GM23248 (cell line): ENCODE data around the gene ATL1. TPM values are rescaled to one million over a fixed set of nuclear protein-coding genes. Genes with fewer than 3 reads are reported as not detected.

Experiments used
- DNase-seq: peaks from one replicate; pipeline ENCODE4 v3.0.0-alpha.2; 2015
- H2AFZ ChIP-seq: fragments of 200-600 bp; sonication (generic); 2 replicates; pipeline ENCODE4 v1.6.1; 2016; ENCODE audit warnings: antibody characterized with exemption
- H3F3A ChIP-seq: fragments of 200-600 bp; sonication (generic); 2 replicates; pipeline ENCODE4 v1.6.1; 2016; ENCODE audit warnings: mild to moderate bottlenecking, antibody characterized with exemption, mixed run types; ENCODE audit not compliant: insufficient read depth
- H3K27ac ChIP-seq: fragments of 200-600 bp; sonication (generic); 2 replicates; pipeline ENCODE4 v1.5.1; 2016; ENCODE audit warnings: mild to moderate bottlenecking
- H3K27me3 ChIP-seq: fragments of 200-600 bp; sonication (generic); replicated peaks from 2 replicates; pipeline ENCODE4 v1.6.1; 2016; ENCODE audit warnings: mild to moderate bottlenecking; ENCODE audit not compliant: insufficient read depth
- H3K36me3 ChIP-seq: fragments of 200-600 bp; sonication (generic); 2 replicates; pipeline ENCODE4 v1.6.1; 2016; ENCODE audit warnings: low read depth, mild to moderate bottlenecking
- H3K4me1 ChIP-seq: fragments of 200-600 bp; sonication (generic); 2 replicates; pipeline ENCODE4 v1.6.1; 2016; ENCODE audit warnings: mild to moderate bottlenecking; ENCODE audit not compliant: insufficient read depth
- H3K4me2 ChIP-seq: fragments of 200-600 bp; sonication (generic); one replicate; pipeline ENCODE4 v1.6.1; 2016; ENCODE audit warnings: mild to moderate bottlenecking; ENCODE audit not compliant: unreplicated experiment
- H3K4me3 ChIP-seq: fragments of 200-600 bp; sonication (generic); 2 replicates; pipeline ENCODE4 v1.5.1; 2016; ENCODE audit warnings: mild to moderate bottlenecking
- H3K79me2 ChIP-seq: fragments of 200-600 bp; sonication (generic); 2 replicates; pipeline ENCODE4 v1.6.1; 2016; ENCODE audit warnings: mild to moderate bottlenecking; ENCODE audit not compliant: insufficient read depth
- H3K9ac ChIP-seq: fragments of 200-600 bp; sonication (generic); 2 replicates; pipeline ENCODE4 v1.6.1; 2016; ENCODE audit warnings: mild to moderate bottlenecking
- H3K9me2 ChIP-seq: fragments of 200-600 bp; sonication (generic); 2 replicates; pipeline ENCODE4 v1.6.1; 2016; ENCODE audit warnings: mixed run types, mild to moderate bottlenecking, moderate library complexity; ENCODE audit not compliant: insufficient read depth
- H3K9me3 ChIP-seq: fragments of 200-600 bp; sonication (generic); one replicate; pipeline ENCODE4 v1.6.1; 2017; ENCODE audit warnings: low read depth
- H4K20me1 ChIP-seq: fragments of 200-600 bp; sonication (generic); 2 replicates; pipeline ENCODE4 v1.6.0; 2016; ENCODE audit not compliant: insufficient read depth
- EZH2 ChIP-seq: fragments of 200-600 bp; sonication (generic); IDR thresholded peaks from 2 replicates; pipeline ENCODE4 v1.6.1; 2018; ENCODE audit warnings: antibody characterized with exemption, mild to moderate bottlenecking; ENCODE audit not compliant: insufficient read depth, poor library complexity, severe bottlenecking
- EZH2phosphoT487 ChIP-seq: fragments of 200-600 bp; sonication (generic); IDR thresholded peaks from 2 replicates; pipeline ENCODE4 v1.6.1; 2018; ENCODE audit warnings: antibody characterized with exemption, moderate library complexity, mild to moderate bottlenecking, low read depth; ENCODE audit not compliant: insufficient read depth
- WGBS, 2 experiments: methylation state at CpG; one replicate each; pipeline ENCODE4 v1.1.6; 2015 to 2017; ENCODE audit warnings: low lambda C conversion rate in 2 of 2, low coverage in 1 of 2; ENCODE audit errors: missing lambda C conversion rate in 2 of 2; 5-methylcytosine and 5-hydroxymethylcytosine counted together
- in situ Hi-C: fragments of 300-500 bp; cut with MboI; formaldehyde crosslinking; loops from 2 replicates; pipeline ENCODE4 v1.15.0; 2020
- polyA plus RNA-seq: library from polyadenylated mRNA; unstranded; fragments of >200 nt; fragmentation: Nextera tagmentation; extraction: Ambion mirVana; gene quantifications from 2 replicates; pipeline ENCODE4 v1.2.1, GENCODE V29; 2016
- total RNA-seq: library from RNA; depleted of rRNA; stranded (reverse); fragments of >200 nt; shearing (Covaris generic); gene quantifications from 2 replicates; pipeline ENCODE4 v1.2.3, GENCODE V29; 2014

ATL1 gene
- total and polyA plus RNA-seq, 2 experiments from 2014 or later = 10.8 to 11.4 TPM

- Histone ChIP-seq H3K9me3 (no peaks in the 10 kb centered on the region), H3K27ac (peak overlapping the region; percentile 86), H4K20me1 (0 out of 2 replicates have a peak, but pooled peaks cover 7% of the 10 kb centered on the region), H3K79me2 (peaks cover 64% of the 10 kb centered on the region), H3F3A (peaks cover 40% of the 10 kb centered on the region), H3K27me3 (no peaks in the 10 kb centered on the region), H2AFZ (peak overlapping the region; percentile 86; the same call in 1 of the 2 replicates), H3K4me2 (peak overlapping the region; percentile 97), H3K9ac (peak overlapping the region; percentile 97), H3K4me1 (peaks cover 39% of the 10 kb centered on the region), H3K4me3 (peak overlapping the region; percentile 94), H3K36me3 (0 out of 2 replicates have a peak, but pooled peaks cover 3% of the 10 kb centered on the region), H3K9me2 (no peaks in the 10 kb centered on the region)
- in situ Hi-C loops = loop anchor here (10.0 to 25.0 kb wide), 2 partner anchors 206 to 669 kb away; partner anchors contain the start of gene NEMF
- TF ChIP-seq EZH2phosphoT487 = no peak
- no peak for TF ChIP-seq EZH2
- DNase-seq = peak; percentile 31
- WGBS, 2 experiments = 1 to 2% methylated on average over 8 of the region's 8 CpGs
Observed at GRCh38 chr14:50530794-50531365, 29.1 kb upstream of the ATL1 start.

- Histone ChIP-seq H3K4me3 (peak overlapping the region; percentile 94), H3K36me3 (no peaks in the 10 kb centered on the region), H3F3A (peaks cover 40% of the 10 kb centered on the region), H3K27ac (peak overlapping the region; percentile 86), H3K4me1 (peaks cover 34% of the 10 kb centered on the region), H3K9me2 (no peaks in the 10 kb centered on the region), H2AFZ (peak overlapping the region; percentile 86), H3K9me3 (no peaks in the 10 kb centered on the region), H3K4me2 (peak overlapping the region; percentile 97), H3K9ac (peak overlapping the region; percentile 97), H3K79me2 (peaks cover 54% of the 10 kb centered on the region), H4K20me1 (0 out of 2 replicates have a peak, but pooled peaks cover 4% of the 10 kb centered on the region), H3K27me3 (no peaks in the 10 kb centered on the region)
- in situ Hi-C loops = loop anchor here (10.0 to 25.0 kb wide), 2 partner anchors 207 to 670 kb away; partner anchors contain the start of gene NEMF
- TF ChIP-seq EZH2 (no peak), EZH2phosphoT487 (no peak)
- peak; percentile 79 for DNase-seq
- WGBS, 2 experiments = 1% methylated on average over 51 to 69 of the region's 82 CpGs
Observed at GRCh38 chr14:50531595-50532501, 28.1 kb upstream of the ATL1 start.

GRCh38 chr14:50532502-50533240 lies 27.3 kb upstream of the ATL1 start, which contains the start of gene MAP4K5:
Gene MAP4K5 (minus strand): TSS chr14:50532569. CDS start chr14:50532049, 520 bp downstream.
- Histone ChIP-seq H3K4me3 (peak within 1 kb of the TSS; percentile 94), H3F3A (peaks cover 40% of the 10 kb centered on the region), H3K27ac (peak within 1 kb of the TSS; percentile 86), H3K4me1 (peaks cover 26% of the 10 kb centered on the region), H3K9me2 (no peaks in the 10 kb centered on the region), H3K4me2 (peak within 1 kb of the TSS; percentile 97), H3K36me3 (no peaks in the 10 kb centered on the region), H3K79me2 (peaks cover 47% of the 10 kb centered on the region), H2AFZ (peak within 1 kb of the TSS; percentile 86), H4K20me1 (no peaks in the 10 kb centered on the region), H3K9ac (peak within 1 kb of the TSS; percentile 97), H3K9me3 (no peaks in the 10 kb centered on the region), H3K27me3 (no peaks in the 10 kb centered on the region)
- in situ Hi-C loops = loop anchor here (10.0 to 25.0 kb wide), 2 partner anchors 208 to 670 kb away; partner anchors contain the start of gene NEMF
- no peak for TF ChIP-seq EZH2
- TF ChIP-seq EZH2phosphoT487 = no peak
- peak; percentile 98 for DNase-seq
- WGBS, 2 experiments = 1 to 3% methylated on average over 39 to 50 of the region's 60 CpGs

- H3K4me2 ChIP-seq = peak overlapping the region; percentile 88
- H3K27me3 ChIP-seq = no peaks in the 10 kb centered on the region
- no peaks in the 10 kb centered on the region for H3K9me2 ChIP-seq
- H3K9me3 ChIP-seq = no peaks in the 10 kb centered on the region
- H4K20me1 ChIP-seq = no peaks in the 10 kb centered on the region
- DNase-seq = no peak
- in situ Hi-C loops = loop anchor here (10.0 to 25.0 kb wide), 2 partner anchors 208 to 671 kb away; partner anchors contain the start of gene NEMF
- peaks cover 34% of the 10 kb centered on the region for H3F3A ChIP-seq
- peaks cover 20% of the 10 kb centered on the region for H3K4me1 ChIP-seq
- H3K9ac ChIP-seq = peak overlapping the region; percentile 97; the same call in 1 of the 2 replicates
- H3K4me3 ChIP-seq = no peak overlapping the region; the same call in 1 of the 2 replicates
- H2AFZ ChIP-seq = peak overlapping the region; percentile 86
- no peaks in the 10 kb centered on the region for H3K36me3 ChIP-seq
- H3K27ac ChIP-seq = no peak overlapping the region
- WGBS, 2 experiments = 72 to 80% methylated on average over 5 of the region's 5 CpGs
- TF ChIP-seq EZH2phosphoT487 (no peak), EZH2 (no peak)
- peaks cover 40% of the 10 kb centered on the region for H3K79me2 ChIP-seq
Observed at GRCh38 chr14:50533241-50533705, 26.7 kb upstream of the ATL1 start.
